Stimulated activated CD8-positive, alpha-beta memory T cell treated with anti-CD3 and anti-CD28 coated beads, Interleukin-12 subunit alpha, Interleukin-12 subunit beta, amount 100 ng/mL, for 24 hours (primary cell): ENCODE results near the gene RRP1B.
A peak's percentile ranks its signal among the peaks of the same experiment; 100 is the strongest.
"Not testable (repeated sequence)": the region's sequence is repeated elsewhere in the genome, so short reads cannot be mapped to it uniquely, and the experiment has no call there.

ENCODE experiments used
- DNase-seq: peaks from one replicate; pipeline ENCODE4 v3.0.0-alpha.2; 2020; ENCODE audit errors: extremely low read depth

RRP1B gene, protein sequence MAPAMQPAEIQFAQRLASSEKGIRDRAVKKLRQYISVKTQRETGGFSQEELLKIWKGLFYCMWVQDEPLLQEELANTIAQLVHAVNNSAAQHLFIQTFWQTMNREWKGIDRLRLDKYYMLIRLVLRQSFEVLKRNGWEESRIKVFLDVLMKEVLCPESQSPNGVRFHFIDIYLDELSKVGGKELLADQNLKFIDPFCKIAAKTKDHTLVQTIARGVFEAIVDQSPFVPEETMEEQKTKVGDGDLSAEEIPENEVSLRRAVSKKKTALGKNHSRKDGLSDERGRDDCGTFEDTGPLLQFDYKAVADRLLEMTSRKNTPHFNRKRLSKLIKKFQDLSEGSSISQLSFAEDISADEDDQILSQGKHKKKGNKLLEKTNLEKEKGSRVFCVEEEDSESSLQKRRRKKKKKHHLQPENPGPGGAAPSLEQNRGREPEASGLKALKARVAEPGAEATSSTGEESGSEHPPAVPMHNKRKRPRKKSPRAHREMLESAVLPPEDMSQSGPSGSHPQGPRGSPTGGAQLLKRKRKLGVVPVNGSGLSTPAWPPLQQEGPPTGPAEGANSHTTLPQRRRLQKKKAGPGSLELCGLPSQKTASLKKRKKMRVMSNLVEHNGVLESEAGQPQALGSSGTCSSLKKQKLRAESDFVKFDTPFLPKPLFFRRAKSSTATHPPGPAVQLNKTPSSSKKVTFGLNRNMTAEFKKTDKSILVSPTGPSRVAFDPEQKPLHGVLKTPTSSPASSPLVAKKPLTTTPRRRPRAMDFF

DNA sequence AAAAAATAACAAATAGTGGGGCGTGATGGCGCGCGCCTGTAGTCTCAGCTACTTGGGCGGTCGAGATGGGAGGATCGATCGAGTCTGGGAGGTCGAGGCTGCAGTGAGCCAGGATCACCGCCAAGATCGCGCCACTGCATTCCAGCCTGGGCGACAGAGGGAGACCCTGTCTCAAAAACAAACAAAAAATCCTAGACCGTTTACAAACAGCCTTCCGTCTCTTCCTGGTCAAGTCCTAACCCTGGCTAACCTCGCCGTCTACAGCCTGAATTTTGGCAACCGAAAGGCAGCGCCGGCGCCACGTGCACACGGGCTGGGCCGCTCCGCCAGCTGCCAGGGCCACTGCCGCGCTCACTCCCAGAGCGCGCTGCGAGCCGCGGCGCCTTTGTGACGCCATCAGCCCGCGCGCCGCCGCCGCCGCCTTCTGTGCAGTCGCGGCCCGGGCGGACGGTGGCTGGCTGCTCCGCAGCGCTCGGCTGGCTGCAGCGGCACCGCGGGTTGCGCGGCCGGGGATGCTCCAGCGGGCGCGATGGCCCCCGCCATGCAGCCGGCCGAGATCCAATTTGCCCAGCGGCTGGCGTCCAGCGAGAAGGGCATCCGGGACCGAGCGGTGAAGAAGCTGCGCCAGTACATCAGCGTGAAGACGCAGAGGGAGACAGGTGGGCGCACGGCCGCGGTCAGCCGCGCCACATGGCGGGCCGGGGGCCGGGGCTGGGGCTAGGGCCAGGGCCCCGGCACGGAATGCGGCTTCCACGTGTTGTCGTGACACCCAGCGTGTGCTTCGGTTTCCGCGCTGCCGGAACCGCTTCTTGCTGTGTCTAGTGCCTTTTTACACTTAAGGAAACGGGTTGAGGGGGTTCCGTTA, at the start of gene RRP1B, which contains the start of gene HSF2BP:
Gene RRP1B (plus strand): TSS at position 425 of the 865 bp plus-strand sequence. CDS start 105 bp downstream, at position 530.
Gene HSF2BP (minus strand): TSS at position 353 of the 865 bp plus-strand sequence. CDS start 1,392 bp downstream, outside the sequence.
- peak; percentile 53 for DNase-seq

DNA sequence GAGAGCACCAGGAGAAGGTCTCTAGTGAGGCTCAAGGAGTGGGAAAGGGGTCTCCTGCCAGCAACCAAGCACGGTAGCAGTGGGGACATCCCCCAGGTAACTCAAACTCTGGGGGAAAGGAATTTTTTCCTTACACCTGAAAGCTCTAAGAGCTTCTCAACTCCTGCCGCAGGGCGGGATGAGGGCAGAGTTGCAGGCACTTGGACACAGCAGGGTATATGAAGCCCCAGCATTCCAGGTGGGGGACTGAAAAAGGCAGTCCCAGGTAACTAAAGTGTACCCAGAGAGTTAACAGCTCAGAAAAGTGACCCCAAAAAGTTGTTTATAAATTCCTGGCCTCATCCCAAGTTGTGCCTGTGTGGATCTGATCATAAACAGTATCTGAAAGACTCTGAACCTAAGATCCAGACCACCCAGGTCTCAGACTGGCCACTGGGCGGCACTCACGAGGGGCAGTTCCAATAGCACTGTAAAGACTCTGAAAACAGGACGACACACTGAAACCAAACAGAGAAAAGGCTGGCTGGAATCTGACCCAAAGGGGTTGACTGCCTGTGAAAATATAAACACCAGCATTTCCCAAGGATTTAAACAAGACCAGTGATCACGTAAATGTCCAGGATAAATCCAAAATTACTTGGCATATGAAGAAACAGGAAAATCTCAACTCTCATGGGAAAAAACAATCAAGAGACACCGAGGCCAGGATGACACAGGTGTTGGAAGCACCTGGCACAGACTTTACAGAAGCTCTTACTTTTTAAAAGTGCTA, 47.6 kb upstream of the RRP1B start:
- DNase-seq, result no peak

DNA sequence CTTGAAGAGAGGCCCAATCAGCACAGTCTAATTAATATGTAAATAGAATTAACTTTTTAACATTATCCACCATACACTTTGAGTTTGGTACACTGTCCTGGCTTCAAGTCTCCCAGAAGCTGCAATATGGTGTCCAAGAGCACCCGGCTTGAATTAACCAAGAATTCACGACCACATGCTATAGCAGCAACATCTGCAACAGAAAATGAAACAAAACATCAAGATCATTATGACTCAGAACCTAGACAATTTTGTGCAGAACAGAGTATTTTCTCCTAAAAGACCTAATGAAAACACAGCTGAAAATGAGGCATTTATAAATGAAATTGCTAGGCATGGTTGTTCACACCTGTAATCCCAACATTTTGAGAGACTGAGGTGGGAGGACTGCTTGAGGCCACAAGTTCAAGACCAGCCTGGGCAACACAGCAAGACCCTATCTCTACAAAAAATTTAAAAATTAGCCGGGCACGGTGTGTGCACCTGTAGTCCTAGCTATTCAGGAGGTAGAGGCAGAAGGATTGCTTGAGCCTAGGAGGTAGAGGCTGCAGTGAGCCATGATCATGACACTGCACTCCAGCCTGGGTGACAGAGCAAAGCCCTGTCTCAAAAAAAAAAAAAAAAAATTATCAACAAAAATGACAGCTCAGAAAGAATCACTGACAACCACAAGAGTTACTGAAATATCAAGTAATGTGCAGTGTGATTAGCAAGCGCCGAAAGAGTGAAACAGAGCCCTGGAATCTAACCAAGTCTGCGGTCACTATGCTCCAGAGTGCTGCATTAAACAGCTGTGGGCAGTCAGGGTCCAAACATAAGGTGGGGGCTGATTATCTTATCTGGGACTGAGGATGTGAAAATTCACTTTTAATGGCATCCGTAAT, 45.4 kb upstream of the RRP1B start:
- DNase-seq, result no peak

DNA sequence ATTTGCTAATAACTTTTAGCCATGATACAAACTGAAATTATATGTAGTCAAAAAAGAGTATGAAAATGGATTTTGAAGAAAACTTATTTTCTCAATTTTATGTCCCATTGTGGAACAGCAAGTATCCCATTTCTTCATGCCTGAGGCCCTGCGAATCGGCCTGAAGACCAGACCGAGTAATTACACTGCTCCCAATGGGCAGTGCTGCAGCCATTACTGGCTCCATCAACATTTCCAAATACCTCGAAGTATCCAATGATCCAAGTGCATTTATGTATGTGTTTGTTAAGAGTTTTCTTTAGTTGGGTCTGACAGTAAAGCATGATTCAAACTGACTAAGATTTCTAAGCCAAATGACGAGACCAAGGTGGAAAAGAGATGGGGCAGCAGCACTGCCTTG, 44.5 kb upstream of the RRP1B start:
- DNase-seq, result no peak

DNA sequence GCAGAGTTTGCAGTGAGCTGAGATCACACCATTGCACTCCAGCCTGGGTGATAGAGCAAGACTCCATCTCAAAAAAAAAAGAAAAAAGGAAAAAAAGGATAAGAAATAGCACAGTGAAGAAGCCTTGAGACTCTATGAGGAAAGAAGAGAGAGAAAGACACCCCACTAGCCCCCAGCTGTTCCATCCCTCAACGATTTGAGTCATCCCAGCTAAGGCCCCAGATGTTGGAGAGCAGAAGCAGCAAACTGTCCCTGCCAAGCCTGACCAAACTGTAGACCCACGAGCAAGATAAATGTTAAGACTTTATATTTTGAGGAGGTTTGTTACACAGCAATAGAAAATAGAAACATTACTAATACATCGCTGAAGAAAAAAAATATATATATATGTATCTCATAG, 42.5 kb upstream of the RRP1B start:
- DNase-seq, result not testable (repeated sequence)

DNA sequence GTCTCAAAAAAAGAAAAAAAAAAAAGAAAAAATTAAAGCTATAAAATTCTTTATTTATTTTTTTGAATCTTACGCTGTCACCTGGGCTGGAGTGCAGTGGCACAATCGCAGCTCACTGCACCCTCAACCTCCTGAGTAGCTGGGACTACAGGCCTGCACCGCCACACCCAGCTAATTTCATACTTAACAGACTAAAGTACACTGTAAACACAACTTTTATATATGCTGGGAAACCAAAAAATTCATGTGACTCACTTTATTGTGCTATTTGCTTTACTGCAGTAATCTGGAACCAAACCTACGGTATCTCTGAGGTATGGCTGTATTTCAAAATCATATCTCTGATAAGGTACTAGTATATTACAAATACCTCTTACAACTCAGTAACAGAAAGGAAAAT, 40.4 kb upstream of the RRP1B start:
- no peak for DNase-seq

DNA sequence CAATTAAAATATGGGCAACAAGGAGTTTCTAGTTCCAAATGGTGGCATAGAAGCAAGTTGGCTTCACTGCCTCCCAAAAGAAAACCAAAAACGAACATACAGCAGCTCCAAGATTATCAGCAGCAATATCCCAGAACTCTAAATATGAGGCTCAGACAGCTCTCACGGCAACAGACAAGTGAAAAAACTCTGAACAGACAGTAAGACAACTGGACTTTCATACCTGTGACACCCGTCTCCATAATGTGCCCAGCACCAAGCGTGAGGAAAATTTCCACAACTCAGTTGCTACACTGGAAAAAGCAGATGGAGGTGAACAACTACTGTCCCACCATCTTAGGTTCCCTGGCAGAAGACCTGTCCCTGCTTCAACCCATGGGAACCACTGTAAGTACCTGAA, 40.0 kb upstream of the RRP1B start:
- DNase-seq, result no peak

DNA sequence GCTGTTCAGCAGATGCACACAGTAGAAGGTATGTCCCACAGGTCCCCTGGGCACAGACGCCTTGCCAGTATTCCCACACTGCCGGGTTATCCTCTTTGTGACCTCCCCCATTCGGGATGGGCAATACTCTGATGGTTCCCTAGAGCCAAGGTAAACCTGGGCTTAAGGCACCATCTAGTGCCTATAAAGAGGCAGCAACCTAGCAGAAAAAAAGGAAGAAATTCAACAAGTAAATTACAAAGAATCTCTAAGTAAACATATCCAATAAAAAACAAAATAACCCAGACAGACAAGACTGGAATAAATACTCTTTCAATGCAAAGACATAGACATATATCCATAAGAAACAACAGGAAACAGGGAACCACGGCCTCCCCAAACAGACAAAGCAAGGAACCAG, 39.5 kb upstream of the RRP1B start:
- DNase-seq, result no peak

DNA sequence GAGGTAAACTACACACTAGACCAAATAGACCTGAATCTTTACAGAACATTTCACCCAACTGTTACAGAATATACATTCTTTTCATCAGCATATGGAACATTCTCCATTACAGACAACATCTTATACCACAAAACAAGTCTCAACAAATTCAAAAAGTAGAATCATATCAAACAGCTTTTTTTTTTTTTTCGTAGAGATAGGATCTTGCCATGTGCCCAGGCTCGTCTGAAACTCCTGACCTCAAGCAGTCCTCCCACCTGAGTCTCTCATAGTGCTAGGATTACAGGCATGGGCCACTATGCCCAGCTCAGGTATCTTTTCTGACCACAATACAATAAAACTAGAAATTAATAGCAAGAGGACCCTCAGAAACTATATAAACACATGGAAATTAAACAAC, 36.6 kb upstream of the RRP1B start:
- DNase-seq, result no peak

DNA sequence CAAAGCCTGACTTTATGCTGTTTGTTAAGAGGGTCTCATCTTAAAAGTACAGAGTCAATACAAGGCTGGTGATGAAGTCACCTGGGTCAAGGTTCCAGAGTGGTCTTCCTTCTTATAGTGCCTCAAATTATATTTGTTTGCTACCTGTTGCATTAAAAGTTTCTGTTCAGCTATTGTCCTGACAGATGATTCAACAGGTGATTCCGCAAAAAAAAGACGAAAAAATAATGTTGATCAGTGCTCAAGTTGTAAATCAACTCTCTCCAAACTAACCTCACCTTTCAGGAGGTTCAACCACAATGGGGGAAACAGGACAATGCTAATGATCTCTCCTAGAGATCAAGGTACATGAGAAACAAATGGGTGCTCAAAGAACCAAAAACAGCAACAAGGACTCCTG, 35.8 kb upstream of the RRP1B start:
- DNase-seq, result no peak

DNA sequence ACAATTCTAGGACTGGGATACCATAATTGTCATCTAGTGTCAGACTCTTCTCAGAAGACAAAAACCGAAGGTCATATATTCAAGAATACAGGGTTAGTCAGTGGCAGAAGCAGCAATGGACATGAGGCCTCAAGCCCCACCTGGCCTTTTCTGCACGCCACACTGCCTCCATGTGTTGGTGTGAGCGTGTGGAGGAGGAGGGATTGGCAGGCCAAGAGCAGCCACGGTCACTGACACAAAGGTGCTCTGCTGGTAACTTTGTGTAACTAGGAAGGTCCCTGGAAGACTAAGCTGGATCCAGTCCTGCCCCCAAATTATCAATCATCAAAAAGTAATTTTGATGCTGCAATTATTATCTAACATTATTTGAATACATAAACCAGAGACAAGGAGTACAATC, 35.0 kb upstream of the RRP1B start:
- no peak for DNase-seq

DNA sequence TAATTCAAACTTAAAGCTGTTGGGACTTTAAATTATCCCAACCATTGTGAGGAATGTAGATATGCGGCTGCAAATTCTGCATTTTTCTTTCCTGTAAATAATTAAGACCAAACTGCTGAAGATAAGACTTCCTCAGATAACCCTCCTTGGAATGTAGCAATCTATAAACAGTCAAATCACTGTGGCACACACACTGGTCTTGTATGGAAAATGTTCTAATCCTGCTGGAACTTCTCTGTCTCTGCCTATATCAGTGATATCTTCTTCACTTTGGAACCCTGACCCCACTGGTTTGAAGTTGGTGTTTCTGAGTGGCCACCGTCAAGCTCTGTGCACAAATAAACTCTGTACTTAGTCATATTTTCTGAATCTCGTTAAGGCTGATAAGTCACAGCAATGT, 33.0 kb upstream of the RRP1B start:
- DNase-seq, result no peak

DNA sequence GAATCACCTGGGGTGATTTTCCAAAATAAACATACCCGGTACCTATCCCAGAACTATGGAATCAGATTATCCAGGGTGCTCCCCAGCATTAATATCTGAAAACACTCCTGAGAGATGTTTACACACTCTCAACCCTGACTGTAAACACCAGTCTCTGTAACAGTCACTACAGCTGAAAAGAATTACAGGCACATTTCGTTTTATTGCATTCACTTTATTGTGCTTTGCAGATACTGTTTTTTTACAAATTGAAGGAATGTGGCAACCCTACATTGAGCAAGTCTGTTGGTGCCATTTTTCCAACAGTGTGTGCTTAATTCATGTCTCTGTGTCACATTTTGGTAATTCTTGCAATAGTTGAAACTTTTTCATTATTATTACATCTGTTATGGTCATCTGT, 31.8 kb upstream of the RRP1B start:
- DNase-seq, result no peak

DNA sequence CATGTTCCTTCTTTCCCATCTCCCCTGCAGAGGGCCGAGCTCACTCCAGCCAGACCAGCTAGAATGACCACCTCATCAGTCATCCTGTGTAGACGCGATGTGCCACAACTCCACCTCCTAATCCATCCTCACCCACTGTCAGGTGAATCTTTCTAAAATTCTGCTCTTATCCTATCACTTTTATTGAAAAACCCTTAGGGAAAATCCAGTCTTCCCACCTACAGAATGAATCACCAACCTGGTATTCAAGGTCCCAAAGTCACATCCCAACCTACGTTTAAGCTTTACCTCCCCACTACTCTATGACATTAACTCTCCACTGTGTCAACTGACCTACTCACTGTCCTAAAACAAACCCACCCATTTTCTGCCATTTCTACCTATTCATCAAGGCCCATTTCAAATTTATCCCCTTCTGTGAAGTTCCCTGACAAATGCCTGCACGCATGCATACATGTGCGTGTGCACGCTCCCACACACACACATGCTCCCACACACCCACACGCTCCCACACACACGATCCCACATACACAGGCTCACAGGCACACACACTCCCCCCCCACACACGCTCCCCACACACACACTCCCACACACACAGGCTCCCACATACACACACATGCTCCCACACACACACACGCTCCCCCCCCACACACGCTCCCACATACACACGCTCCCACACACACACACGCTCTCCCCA, 27.8 kb upstream of the RRP1B start:
- DNase-seq, result no peak

DNA sequence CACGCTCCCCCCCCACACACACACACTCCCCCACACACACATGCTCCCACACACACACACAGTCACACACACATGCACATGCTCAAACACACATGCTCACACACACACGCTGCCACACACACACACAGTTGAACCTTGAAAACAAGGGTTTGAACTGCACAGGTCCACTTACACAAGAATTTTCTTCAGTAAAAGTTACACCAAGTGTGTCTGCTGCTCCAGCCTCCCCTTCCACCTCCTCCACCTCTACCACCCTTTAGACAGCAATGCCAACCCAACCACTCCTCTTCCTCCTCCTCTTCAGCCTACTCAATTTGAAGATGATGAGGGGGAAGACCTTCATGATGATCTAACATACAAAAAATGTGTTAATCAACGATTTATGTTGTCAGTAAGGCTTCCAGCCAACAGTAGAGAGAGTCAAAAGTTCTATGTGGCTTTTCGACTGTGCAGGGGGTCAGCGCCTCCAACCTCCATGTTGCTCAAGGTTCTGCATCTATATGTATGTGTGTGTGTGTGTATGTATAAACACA, 26.9 kb upstream of the RRP1B start:
- no peak for DNase-seq

DNA sequence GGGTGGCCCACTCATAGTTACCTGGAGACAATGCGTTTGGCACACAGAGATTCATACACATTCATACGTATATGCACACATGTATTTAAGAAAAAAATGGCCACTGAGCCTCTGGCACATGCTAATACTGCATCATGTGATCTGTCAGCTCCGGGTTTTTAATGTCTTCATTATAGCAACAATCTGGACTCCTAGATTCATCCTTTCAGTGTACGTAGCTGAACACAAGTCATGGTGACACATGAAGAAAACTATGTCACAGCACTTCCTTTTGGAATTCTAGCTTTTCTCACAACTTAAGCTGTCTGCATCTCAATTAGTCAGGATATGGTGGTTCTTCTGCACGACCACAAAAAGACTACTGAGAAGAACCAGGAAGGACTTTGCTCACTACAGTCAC, 24.7 kb upstream of the RRP1B start:
- no peak for DNase-seq

DNA sequence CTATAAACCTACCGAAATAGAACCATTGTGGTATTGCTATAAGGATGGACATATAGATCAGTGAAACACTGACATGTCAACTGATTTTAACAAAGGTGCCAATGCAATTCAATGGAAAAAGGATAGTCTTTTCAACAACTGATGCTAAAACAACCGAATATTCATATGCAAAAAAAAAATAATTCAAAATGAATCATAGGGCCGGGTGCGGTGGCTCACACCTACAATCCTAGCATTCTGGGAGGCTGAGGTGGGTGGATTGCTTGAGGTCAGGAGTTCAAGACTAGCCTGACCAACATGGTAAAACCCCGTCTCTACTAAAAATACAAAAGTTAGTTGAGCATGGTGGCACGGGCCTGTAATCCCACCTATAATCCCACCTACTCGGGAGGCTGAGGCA, 23.9 kb upstream of the RRP1B start:
- no peak for DNase-seq

DNA sequence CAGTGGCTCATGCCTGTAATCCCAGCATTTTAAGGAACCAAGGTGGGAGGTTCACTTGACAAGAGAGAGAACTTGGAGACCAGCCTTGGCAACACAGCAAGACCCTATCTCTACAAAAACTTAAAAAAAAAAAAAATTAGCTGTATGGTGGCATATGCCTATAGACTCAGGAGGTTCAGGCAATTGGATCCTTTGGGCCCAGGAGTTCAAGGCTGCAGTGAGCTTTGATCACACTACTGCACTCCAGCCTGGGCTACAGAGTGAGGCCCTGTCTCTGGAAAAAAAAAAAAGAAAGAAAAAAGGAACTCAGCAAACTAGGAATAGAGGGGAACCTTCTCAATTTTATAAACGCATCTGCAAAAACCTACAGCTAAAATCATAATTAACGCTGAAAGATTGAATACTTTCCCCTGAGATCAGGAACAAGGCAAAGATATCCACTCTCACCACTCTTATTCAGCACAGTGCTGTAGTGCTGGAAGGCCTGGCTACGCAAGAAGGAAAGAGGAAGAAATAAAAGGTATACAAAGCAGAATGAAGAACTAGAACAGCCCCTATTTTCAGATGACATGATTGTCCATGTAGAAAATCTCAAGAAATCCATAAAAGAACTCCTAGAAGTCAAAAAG, 21.7 kb upstream of the RRP1B start:
- DNase-seq, result no peak
